ENCODE data around the gene RHD. TPM values are rescaled to one million over a fixed set of nuclear protein-coding genes. Genes with fewer than 3 reads are reported as not detected.
A peak's percentile ranks its signal among the peaks of the same experiment; 100 is the strongest.

RHD gene
- total and polyA plus RNA-seq, 2 of the 4 experiments (the other 2 are of a cell fraction), result not detected

DNA sequence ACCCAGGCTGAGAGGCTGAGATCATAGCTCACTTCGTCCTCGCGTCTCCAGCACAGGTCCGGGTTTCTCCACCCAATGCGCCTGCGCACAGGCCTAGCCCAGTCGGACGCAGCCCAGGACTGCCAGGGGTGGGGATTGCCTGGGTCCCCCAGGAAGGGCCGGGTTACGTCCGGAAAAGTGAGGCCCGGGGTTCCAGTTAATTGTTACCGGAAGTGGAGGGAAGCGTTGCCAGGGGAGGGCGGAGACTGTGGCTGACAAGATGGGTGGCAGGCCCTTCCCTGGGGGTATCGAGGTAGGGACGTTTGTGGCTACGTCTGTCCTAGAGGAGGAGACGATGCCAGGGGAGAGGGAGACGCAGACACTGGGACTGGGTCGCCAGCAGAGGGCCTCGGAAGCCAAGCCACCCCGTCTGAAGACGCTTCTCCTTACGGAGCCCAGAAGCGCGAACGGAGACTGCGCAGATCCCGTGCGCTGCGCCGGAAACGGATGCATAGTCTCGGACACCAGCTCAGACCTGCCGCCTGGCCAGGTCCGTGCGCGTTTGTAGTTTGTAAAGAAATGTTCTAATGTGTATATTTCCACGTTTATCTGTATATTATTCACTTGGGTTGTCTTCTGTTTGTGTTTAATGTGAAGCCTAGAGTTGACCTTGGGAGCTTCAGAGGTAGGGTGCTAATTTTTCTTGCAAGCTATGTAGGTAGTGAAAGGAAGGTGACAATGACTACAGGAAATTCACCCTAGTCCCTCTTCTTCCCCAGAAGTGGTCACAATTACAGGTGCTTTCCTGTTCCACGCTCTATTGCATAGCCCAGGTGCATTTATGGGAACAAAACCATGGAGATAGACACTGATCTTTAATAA, 32.4 kb upstream of the RHD start:
- ATAC-seq (ENCODE audit: low read depth) (peak; percentile 90), DNase-seq (peak; percentile 87)
- WGBS, 2 experiments (ENCODE audit: extremely low coverage in 2 of 2, insufficient read length in 1 of 2), result 0% methylated on average over 7 of the region's 41 CpGs; no CpG with 5 or more reads in 1 of the 2 experiments
- Histone ChIP-seq H3K18ac (ENCODE audit: low read depth, low read length) (peak overlapping the region; percentile 72), H2AK9ac (replicated peaks; ENCODE audit: low read depth, low read length, poor library complexity) (peak overlapping the region; percentile 33), H4K8ac (ENCODE audit: low read depth in 2 of 2, low read length in 2 of 2) (peak overlapping the region; percentile 52 to 93), H3K9ac (ENCODE audit: low read depth, low read length) (peak overlapping the region; percentile 63), H4K5ac (ENCODE audit: low read depth, low read length) (peak overlapping the region; percentile 87), H3K4me1 (ENCODE audit: control insufficient read depth, insufficient read depth, low read length) (peaks cover 4% of the 10 kb centered on the region; the same call in 1 of the 2 replicates), H4K20me1 (ENCODE audit: insufficient read depth, low read length) (peaks cover 11% of the 10 kb centered on the region), H2BK5ac (ENCODE audit: low read depth, low read length, poor library complexity, severe bottlenecking) (peak overlapping the region; percentile 88), H3K4me2 (ENCODE audit: low read depth, low read length) (peak overlapping the region; percentile 84), H3K9me3 (ENCODE audit: control insufficient read depth, insufficient read depth, low read length) (no peaks in the 10 kb centered on the region), H3K4ac (ENCODE audit: low read depth, low read length) (peak overlapping the region; percentile 83), H3K9me1 (ENCODE audit: insufficient read depth, low read length) (no peaks in the 10 kb centered on the region), H3K23ac (ENCODE audit: low read depth, low read length) (peak overlapping the region; percentile 91), H2BK120ac (ENCODE audit: low read depth, low read length) (peak overlapping the region; percentile 30; the same call in 1 of the 2 replicates), H2BK20ac (ENCODE audit: low read depth, low read length) (no peak overlapping the region), H2AFZ (replicated peaks; ENCODE audit: low read length, poor library complexity) (peak overlapping the region; percentile 95), H2AK5ac (ENCODE audit: low read depth, low read length) (peak overlapping the region; percentile 25; the same call in 1 of the 2 replicates), H3K14ac (replicated peaks; ENCODE audit: low read depth, low read length) (peak overlapping the region; percentile 88), H4K91ac (ENCODE audit: insufficient read depth, low read depth, low read length) (peak overlapping the region; percentile 54), H3K56ac (ENCODE audit: extremely low read depth, insufficient read depth, low read length) (peak overlapping the region; percentile 32; the same call in 1 of the 2 replicates), H2BK15ac (ENCODE audit: low read depth, low read length) (no peak overlapping the region), H3K79me1 (ENCODE audit: low read depth in 1 of 2, low read length in 2 of 2) (peaks cover 7 to 34% of the 10 kb centered on the region in 2 experiments), H3K27me3 (ENCODE audit: control insufficient read depth, insufficient read depth, low read length) (no peaks in the 10 kb centered on the region), H3K4me3 (ENCODE audit: insufficient read depth, low read depth, low read length) (peak overlapping the region; percentile 56), H3K27ac (ENCODE audit: insufficient read depth, low read length) (peak overlapping the region; percentile 87), H3K36me3 (ENCODE audit: control insufficient read depth, insufficient read depth, low read length) (peaks cover 11% of the 10 kb centered on the region)
- CTCF ChIA-PET, result interaction anchor here (0.6 to 1.0 kb wide), 3 partner anchors 14 to 270 kb away, joined by 3 read pairs; no protein-coding TSS in a partner anchor
- POLR2A ChIA-PET (ENCODE audit: unreplicated experiment), result no interaction called here
- intact Hi-C loops (cut with micrococcal nuclease) (loop anchor here (5.0 to 10.0 kb wide), 2 partner anchors 282 to 575 kb away; partner anchors contain the start of gene MTFR1L), dilution Hi-C loops (cut with HindIII; ENCODE audit: low sequenced_read_pairs, unreplicated experiment) (no loop called here), in situ Hi-C loops (cut with MboI; ENCODE audit: low sequenced_read_pairs) (loop anchor here (25.0 kb wide), 1 partner anchor 572 kb away; the partner anchor contains the start of genes MTFR1L and SELENON)
- BruUV-seq (replicated peaks), result no TSS peak
- peak; percentile 86 for TF ChIP-seq BHLHE40 (IDR thresholded peaks at IDR 0.05; ENCODE audit: low read depth, low read length)
- TF ChIP-seq FOS (IDR thresholded peaks at IDR 0.05; ENCODE audit: low read depth, low read length), result no peak
- TF ChIP-seq RAD21 (IDR thresholded peaks at IDR 0.05; ENCODE audit: low read length), result peak; percentile 70
- TF ChIP-seq RFX5 (IDR thresholded peaks at IDR 0.05; ENCODE audit: low read depth, low read length), result no peak
- TF ChIP-seq CHD1 (IDR thresholded peaks at IDR 0.05; ENCODE audit: low read depth, low read length), result no peak
- peak; percentile 43; the same call in 1 of the 2 replicates for TF ChIP-seq MXI1 (IDR thresholded peaks at IDR 0.05; ENCODE audit: borderline replicate concordance, low read depth, low read length)
- TF ChIP-seq POLR2A (IDR thresholded peaks at IDR 0.05; ENCODE audit: low read depth, low read length), result peak; percentile 59
- TF ChIP-seq, protein P1, sequence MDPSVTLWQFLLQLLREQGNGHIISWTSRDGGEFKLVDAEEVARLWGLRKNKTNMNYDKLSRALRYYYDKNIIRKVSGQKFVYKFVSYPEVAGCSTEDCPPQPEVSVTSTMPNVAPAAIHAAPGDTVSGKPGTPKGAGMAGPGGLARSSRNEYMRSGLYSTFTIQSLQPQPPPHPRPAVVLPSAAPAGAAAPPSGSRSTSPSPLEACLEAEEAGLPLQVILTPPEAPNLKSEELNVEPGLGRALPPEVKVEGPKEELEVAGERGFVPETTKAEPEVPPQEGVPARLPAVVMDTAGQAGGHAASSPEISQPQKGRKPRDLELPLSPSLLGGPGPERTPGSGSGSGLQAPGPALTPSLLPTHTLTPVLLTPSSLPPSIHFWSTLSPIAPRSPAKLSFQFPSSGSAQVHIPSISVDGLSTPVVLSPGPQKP (IDR thresholded peaks at IDR 0.05; ENCODE audit: borderline replicate concordance, low read depth, low read length), result no peak
- no peak for TF ChIP-seq CEBPB (IDR thresholded peaks at IDR 0.05; ENCODE audit: low read depth, low read length)
- no peak for TF ChIP-seq NFE2L2 (IDR thresholded peaks at IDR 0.05; ENCODE audit: low read depth, low read length)
- no peak for TF ChIP-seq RCOR1 (IDR thresholded peaks at IDR 0.05; ENCODE audit: insufficient replicate concordance, low read length)
- TF ChIP-seq, protein P2, sequence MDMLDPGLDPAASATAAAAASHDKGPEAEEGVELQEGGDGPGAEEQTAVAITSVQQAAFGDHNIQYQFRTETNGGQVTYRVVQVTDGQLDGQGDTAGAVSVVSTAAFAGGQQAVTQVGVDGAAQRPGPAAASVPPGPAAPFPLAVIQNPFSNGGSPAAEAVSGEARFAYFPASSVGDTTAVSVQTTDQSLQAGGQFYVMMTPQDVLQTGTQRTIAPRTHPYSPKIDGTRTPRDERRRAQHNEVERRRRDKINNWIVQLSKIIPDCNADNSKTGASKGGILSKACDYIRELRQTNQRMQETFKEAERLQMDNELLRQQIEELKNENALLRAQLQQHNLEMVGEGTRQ (IDR thresholded peaks at IDR 0.05; ENCODE audit: low read depth, low read length), result peak; percentile 28; the same call in 1 of the 2 replicates
- TF ChIP-seq SMC3 (IDR thresholded peaks at IDR 0.05; ENCODE audit: low read depth, low read length), result peak; percentile 72
- no peak for TF ChIP-seq MAFK (IDR thresholded peaks at IDR 0.05; ENCODE audit: low read depth, low read length)
- TF ChIP-seq MAZ (IDR thresholded peaks at IDR 0.05; ENCODE audit: borderline replicate concordance, low read depth, low read length), result peak; percentile 52; the same call in 1 of the 2 replicates

All from IMR-90 (cell line).